IPS-NIHi7 (cell line): ENCODE data around the gene TEX11.
"Not testable (repeated sequence)": the region's sequence is repeated elsewhere in the genome, so short reads cannot be mapped to it uniquely, and the experiment has no call there.

Experiments
- DNase-seq: peaks from one replicate; pipeline ENCODE4 v3.0.0; 2012; ENCODE audit warnings: mixed read lengths; ENCODE audit errors: extremely low spot score

The TEX11 gene

GRCh38 chrX:70592091-70592490 lies 316.4 kb downstream of the TEX11 start:
- peak; percentile 7 for DNase-seq

GRCh38 chrX:70587158-70587557 lies 321.4 kb downstream of the TEX11 start:
- not testable (repeated sequence) for DNase-seq

- DNase-seq: no peak
Measured at GRCh38 chrX:70577442-70577841, 331.1 kb downstream of the TEX11 start.

- not testable (repeated sequence) for DNase-seq
Measured at GRCh38 chrX:70569922-70570576, 338.5 kb downstream of the TEX11 start.

- no peak for DNase-seq
Measured at GRCh38 chrX:70554948-70555347, 353.6 kb downstream of the TEX11 start.

- no peak for DNase-seq
Measured at GRCh38 chrX:70554523-70554922, 354.0 kb downstream of the TEX11 start.

GRCh38 chrX:70554081-70554480 lies 354.4 kb downstream of the TEX11 start:
- no peak for DNase-seq

- DNase-seq: no peak
Measured at GRCh38 chrX:70553516-70553915, 355.0 kb downstream of the TEX11 start.

GRCh38 chrX:70552130-70552704 lies 356.3 kb downstream of the TEX11 start:
- DNase-seq: no peak

GRCh38 chrX:70549429-70549828 lies 359.1 kb downstream of the TEX11 start:
- no peak for DNase-seq

GRCh38 chrX:70535198-70535597 lies 373.3 kb downstream of the TEX11 start:
- no peak for DNase-seq

- no peak for DNase-seq
Measured at GRCh38 chrX:70527610-70528345, 380.7 kb downstream of the TEX11 start.

- DNase-seq: no peak
Measured at GRCh38 chrX:70527053-70527452, 381.5 kb downstream of the TEX11 start.

- DNase-seq: no peak
Measured at GRCh38 chrX:70525733-70526132, 382.8 kb downstream of the TEX11 start.

GRCh38 chrX:70515692-70516091 lies 392.8 kb downstream of the TEX11 start:
- not testable (repeated sequence) for DNase-seq

GRCh38 chrX:70515270-70515669 lies 393.2 kb downstream of the TEX11 start:
- not testable (repeated sequence) for DNase-seq

- no peak for DNase-seq
Measured at GRCh38 chrX:70509078-70509477, 399.4 kb downstream of the TEX11 start.

- peak; percentile 42 for DNase-seq
Measured at GRCh38 chrX:70508296-70508911, 400.1 kb downstream of the TEX11 start.

- DNase-seq: no peak
Measured at GRCh38 chrX:70505451-70505841, 403.1 kb downstream of the TEX11 start.

GRCh38 chrX:70504772-70505450 lies 403.6 kb downstream of the TEX11 start:
- no peak for DNase-seq

GRCh38 chrX:70500826-70501225 lies 407.7 kb downstream of the TEX11 start:
- no peak for DNase-seq

- DNase-seq: no peak
Measured at GRCh38 chrX:70498129-70498528, 410.4 kb downstream of the TEX11 start.
